IMR-90 (cell line): ENCODE results near the gene FZD7. TPM values are rescaled to one million over a fixed set of nuclear protein-coding genes. Genes with fewer than 3 reads are reported as not detected.

Experiments used
- ATAC-seq: fragments of 200-7000 bp; cut with Tn5 transposase; 2 replicates; pipeline ENCODE4 v1.9.1; 2020; ENCODE audit warnings: low read depth, mild to moderate bottlenecking, moderate library complexity
- BruUV-seq: library from RNA; stranded (reverse); fragments of 400-500 nt; replicated peaks from 2 replicates; lab custom pipeline; 2021; lab: Mats Ljungman, UMichigan
- CTCF ChIA-PET: fragments of 300-600 bp; formaldehyde crosslinking; extraction: SDS; loops from one replicate; lab custom pipeline; 2021; ENCODE audit warnings: antibody characterized with exemption; lab: Yijun Ruan, JAX
- POLR2A ChIA-PET: fragments of 300-600 bp; sonication (Branson Sonifier 250); formaldehyde crosslinking; loops from one replicate; lab custom pipeline; 2022; ENCODE audit warnings: antibody characterized with exemption; ENCODE audit not compliant: unreplicated experiment; lab: Charles Lee
- DNase-seq: peaks from one replicate; pipeline ENCODE4 v3.0.0; 2013
- H2AFZ ChIP-seq: replicated peaks from 2 replicates; pipeline ENCODE3; 2013; ENCODE audit warnings: low read length, mild to moderate bottlenecking; ENCODE audit not compliant: poor library complexity
- H2AK5ac ChIP-seq: 2 replicates; pipeline ENCODE4 v1.6.1; 2013; ENCODE audit warnings: low read depth, low read length, inconsistent platforms
- H2AK9ac ChIP-seq: replicated peaks from 2 replicates; pipeline ENCODE3; 2013; ENCODE audit warnings: mild to moderate bottlenecking, low read depth, low read length, moderate library complexity; ENCODE audit not compliant: poor library complexity
- H2BK120ac ChIP-seq: 2 replicates; pipeline ENCODE4 v1.6.1; 2013; ENCODE audit warnings: low read depth, low read length, inconsistent platforms
- H2BK15ac ChIP-seq: 3 replicates; pipeline ENCODE4 v1.6.1; 2013; ENCODE audit warnings: low read depth, low read length, inconsistent platforms
- H2BK20ac ChIP-seq: 2 replicates; pipeline ENCODE4 v1.6.1; 2013; ENCODE audit warnings: low read depth, mild to moderate bottlenecking, inconsistent platforms, low read length, moderate library complexity
- H2BK5ac ChIP-seq: 2 replicates; pipeline ENCODE4 v1.6.1; 2013; ENCODE audit warnings: mild to moderate bottlenecking, low read depth, low read length, inconsistent platforms; ENCODE audit not compliant: poor library complexity, severe bottlenecking
- H3K14ac ChIP-seq: replicated peaks from 2 replicates; pipeline ENCODE4 v1.6.1; 2013; ENCODE audit warnings: low read depth, low read length, inconsistent platforms
- H3K18ac ChIP-seq: 2 replicates; pipeline ENCODE4 v1.6.1; 2013; ENCODE audit warnings: low read depth, low read length, control low read depth
- H3K23ac ChIP-seq: 2 replicates; pipeline ENCODE4 v1.6.1; 2013; ENCODE audit warnings: low read depth, low read length, inconsistent platforms
- H3K27ac ChIP-seq: 2 replicates; pipeline ENCODE4 v1.5.1; 2013; ENCODE audit warnings: mild to moderate bottlenecking, control low read depth, low read length; ENCODE audit not compliant: insufficient read depth
- H3K27me3 ChIP-seq: 2 replicates; pipeline ENCODE4 v1.6.1; 2013; ENCODE audit warnings: low read length; ENCODE audit not compliant: control insufficient read depth, insufficient read depth
- H3K36me3 ChIP-seq: 2 replicates; pipeline ENCODE4 v1.6.1; 2013; ENCODE audit warnings: low read length, mixed read lengths; ENCODE audit not compliant: control insufficient read depth, insufficient read depth
- H3K4ac ChIP-seq: 2 replicates; pipeline ENCODE4 v1.6.1; 2013; ENCODE audit warnings: low read depth, low read length, inconsistent platforms
- H3K4me1 ChIP-seq: 2 replicates; pipeline ENCODE4 v1.6.1; 2013; ENCODE audit warnings: low read length, mixed read lengths; ENCODE audit not compliant: control insufficient read depth, insufficient read depth
- H3K4me2 ChIP-seq: 2 replicates; pipeline ENCODE4 v1.6.1; 2013; ENCODE audit warnings: low read depth, mild to moderate bottlenecking, control low read depth, low read length, moderate library complexity
- H3K4me3 ChIP-seq: 2 replicates; pipeline ENCODE4 v1.5.1; 2013; ENCODE audit warnings: low read depth, mild to moderate bottlenecking, control low read depth, low read length, moderate library complexity; ENCODE audit not compliant: insufficient read depth
- H3K56ac ChIP-seq: 2 replicates; pipeline ENCODE4 v1.6.1; 2013; ENCODE audit warnings: low read length, inconsistent platforms; ENCODE audit not compliant: insufficient read depth; ENCODE audit errors: extremely low read depth
- H3K79me1 ChIP-seq, 2 experiments: 2 replicates each; pipeline ENCODE4 v1.6.1; 2013; ENCODE audit warnings: low read length in 2 of 2, inconsistent platforms in 1 of 2, low read depth in 1 of 2
- H3K9ac ChIP-seq: 2 replicates; pipeline ENCODE4 v1.6.1; 2013; ENCODE audit warnings: low read depth, low read length, control low read depth
- H3K9me1 ChIP-seq: 2 replicates; pipeline ENCODE4 v1.6.1; 2013; ENCODE audit warnings: low read length, inconsistent platforms; ENCODE audit not compliant: insufficient read depth
- H3K9me3 ChIP-seq: 2 replicates; pipeline ENCODE4 v1.6.1; 2013; ENCODE audit warnings: low read length; ENCODE audit not compliant: control insufficient read depth, insufficient read depth
- H4K20me1 ChIP-seq: 2 replicates; pipeline ENCODE4 v1.6.1; 2013; ENCODE audit warnings: low read length, inconsistent platforms; ENCODE audit not compliant: insufficient read depth
- H4K5ac ChIP-seq: 2 replicates; pipeline ENCODE4 v1.6.1; 2013; ENCODE audit warnings: mild to moderate bottlenecking, low read depth, low read length, control low read depth
- H4K8ac ChIP-seq, 2 experiments: 2 replicates each; pipeline ENCODE4 v1.6.1; 2013; ENCODE audit warnings: low read depth in 2 of 2, low read length in 2 of 2, control low read depth in 1 of 2, inconsistent platforms in 1 of 2
- H4K91ac ChIP-seq: 2 replicates; pipeline ENCODE4 v1.6.1; 2013; ENCODE audit warnings: low read depth, low read length, inconsistent platforms; ENCODE audit not compliant: insufficient read depth
- CEBPB ChIP-seq: IDR thresholded peaks from 2 replicates; pipeline ENCODE4 v1.6.1; 2012; ENCODE audit warnings: low read depth, low read length, improper control_type of control experiment
- CTCF ChIP-seq: conservative IDR thresholded peaks from 2 replicates; pipeline ENCODE4 v1.5.1; 2012; ENCODE audit warnings: mild to moderate bottlenecking, low read depth, low read length, improper control_type of control experiment
- MAZ ChIP-seq: IDR thresholded peaks from 2 replicates; pipeline ENCODE4 v1.6.1; 2012; ENCODE audit warnings: low read depth, mild to moderate bottlenecking, low read length, improper control_type of control experiment, moderate library complexity, borderline replicate concordance
- POLR2A ChIP-seq: IDR thresholded peaks from 2 replicates; pipeline ENCODE4 v1.6.1; 2012; ENCODE audit warnings: mild to moderate bottlenecking, low read depth, low read length
- RFX5 ChIP-seq: IDR thresholded peaks from 2 replicates; pipeline ENCODE4 v1.8.0; 2012; ENCODE audit warnings: low read depth, mild to moderate bottlenecking, low read length, moderate library complexity
- SMC3 ChIP-seq: fragments of 150-350 bp; IDR thresholded peaks from 2 replicates; pipeline ENCODE4 v1.6.1; 2016; ENCODE audit warnings: low read depth, mild to moderate bottlenecking, antibody characterized with exemption, low read length, moderate library complexity
- USF2 ChIP-seq: fragments of 150-350 bp; IDR thresholded peaks from 2 replicates; pipeline ENCODE4 v1.6.1; 2017; ENCODE audit warnings: mild to moderate bottlenecking, antibody characterized with exemption, low read length, low read depth
- WGBS, 2 experiments: methylation state at CpG; one replicate each; pipeline versions ENCODE4 v1.1.5 to v1.1.7; 2013; ENCODE audit warnings: missing lambda C conversion rate in 2 of 2; ENCODE audit not compliant: insufficient read length in 1 of 2; ENCODE audit errors: extremely low coverage in 2 of 2; 5-methylcytosine and 5-hydroxymethylcytosine counted together
- dilution Hi-C: fragments of 300-500 bp; cut with HindIII; formaldehyde crosslinking; loops from one replicate; pipeline ENCODE4 v1.14.3; 2018; ENCODE audit warnings: low sequenced_read_pairs; ENCODE audit not compliant: unreplicated experiment
- in situ Hi-C: fragments of 300-500 bp; cut with MboI; formaldehyde crosslinking; loops from 3 replicates; pipeline ENCODE4 v1.14.3; 2019; ENCODE audit warnings: low sequenced_read_pairs, inconsistent platforms, mixed read lengths
- intact Hi-C: fragments of 100-400 bp; cut with micrococcal nuclease; formaldehyde crosslinking; loops from 2 replicates; pipeline ENCODE4 v1.10.0; 2022
- polyA plus RNA-seq, 3 experiments: library from polyadenylated mRNA; depleted of rRNA; stranded (reverse); fragments of >200 nt; gene quantifications; 2 replicates each; pipeline ENCODE4 v1.2.3, GENCODE V29; 2012; ENCODE audit warnings: low replicate concordance in 1 of 3
- total RNA-seq: library from RNA; depleted of rRNA; stranded (reverse); fragments of >200 nt; gene quantifications from 2 replicates; pipeline ENCODE4 v1.2.3, GENCODE V29; 2012

Gene FZD7
- total and polyA plus RNA-seq, 2 of the 4 experiments (the other 2 are of a cell fraction), result 62.4 to 90.9 TPM

- H3K9ac ChIP-seq, result no peak overlapping the region; the same call in 1 of the 2 replicates
- BruUV-seq, result no TSS peak
- no peak overlapping the region for H3K4ac ChIP-seq
- no peak overlapping the region for H3K4me3 ChIP-seq
- WGBS, 2 experiments, result no CpG with 5 or more reads among the region's 4 CpGs
- no peaks in the 10 kb centered on the region for H3K9me3 ChIP-seq
- no peak overlapping the region for H2BK15ac ChIP-seq
- peaks cover 30% of the 10 kb centered on the region for H3K36me3 ChIP-seq
- H2BK20ac ChIP-seq, result no peak overlapping the region
- H3K79me1 ChIP-seq, result peaks cover 12 to 32% of the 10 kb centered on the region in 2 experiments
- in situ Hi-C loops (no loop called here), dilution Hi-C loops (no loop called here), intact Hi-C loops (no loop called here)
- no peak overlapping the region for H4K8ac ChIP-seq
- H3K56ac ChIP-seq, result no peak overlapping the region
- H3K23ac ChIP-seq, result no peak overlapping the region; the same call in 1 of the 2 replicates
- H3K9me1 ChIP-seq, result peaks cover 10% of the 10 kb centered on the region
- TF ChIP-seq CTCF, result no peak
- TF ChIP-seq POLR2A, result no peak
- no peak for TF ChIP-seq RFX5
- TF ChIP-seq MAZ, result no peak
- no peak for TF ChIP-seq CEBPB
- no peak for TF ChIP-seq SMC3
- TF ChIP-seq USF2, result no peak
- no peak for DNase-seq
- H3K14ac ChIP-seq, result no peak overlapping the region
- peaks cover 42% of the 10 kb centered on the region for H4K20me1 ChIP-seq
- no peak overlapping the region for H4K91ac ChIP-seq
- peaks cover 16% of the 10 kb centered on the region for H3K4me1 ChIP-seq
- no peak overlapping the region for H3K27ac ChIP-seq
- no peak overlapping the region for H3K18ac ChIP-seq
- ChIA-PET POLR2A (interaction anchor here (0.7 kb wide), 1 partner anchor 177 kb away, joined by 8 read pairs; no protein-coding TSS in a partner anchor), CTCF (interaction anchor here (0.7 kb wide), 1 partner anchor 62 kb away, joined by 3 read pairs; no protein-coding TSS in a partner anchor)
- H4K5ac ChIP-seq, result no peak overlapping the region
- no peak for ATAC-seq
- H3K27me3 ChIP-seq, result no peaks in the 10 kb centered on the region
- H3K4me2 ChIP-seq, result peak overlapping the region; percentile 96
- H2AFZ ChIP-seq, result no peak overlapping the region
- no peak overlapping the region for H2AK5ac ChIP-seq
- no peak overlapping the region for H2BK5ac ChIP-seq
- no peak overlapping the region for H2AK9ac ChIP-seq
- H2BK120ac ChIP-seq, result no peak overlapping the region
Measured at GRCh38 chr2:202040079-202040844, 6.6 kb downstream of the FZD7 start.
